PFSK-1 (cell line): ENCODE data around the gene VILL.

Source experiments
- FOXP2 ChIP-seq: optimal IDR thresholded peaks from 2 replicates; pipeline ENCODE3; 2011; ENCODE audit warnings: borderline replicate concordance, control low read depth, inconsistent platforms; ENCODE audit not compliant: insufficient read depth; ENCODE audit errors: extremely low read length, extremely low read depth
- POLR2AphosphoS5 ChIP-seq: IDR thresholded peaks from 2 replicates; pipeline ENCODE4 v1.6.1; 2012; ENCODE audit warnings: low read depth, mild to moderate bottlenecking, control low read depth, low read length, moderate library complexity
- SIN3A ChIP-seq: IDR thresholded peaks from 2 replicates; pipeline ENCODE4 v1.6.1; 2012; ENCODE audit warnings: mild to moderate bottlenecking, low read length, moderate library complexity, borderline replicate concordance; ENCODE audit not compliant: insufficient read depth
- TAF1 ChIP-seq: IDR thresholded peaks from 2 replicates; pipeline ENCODE4 v1.6.1; 2012; ENCODE audit warnings: low read length, control low read depth, borderline replicate concordance; ENCODE audit not compliant: insufficient read depth
- TF ChIP-seq, protein P1 (sequence below), 2 experiments: IDR thresholded peaks; 2 replicates each; pipeline versions ENCODE4 v1.6.1 to v1.8.0; 2011 to 2012; ENCODE audit warnings: low read depth in 2 of 2, low read length in 2 of 2, control low read depth in 1 of 2, inconsistent platforms in 1 of 2, mild to moderate bottlenecking in 1 of 2, moderate library complexity in 1 of 2; ENCODE audit not compliant: insufficient read depth in 1 of 2

Gene VILL

DNA sequence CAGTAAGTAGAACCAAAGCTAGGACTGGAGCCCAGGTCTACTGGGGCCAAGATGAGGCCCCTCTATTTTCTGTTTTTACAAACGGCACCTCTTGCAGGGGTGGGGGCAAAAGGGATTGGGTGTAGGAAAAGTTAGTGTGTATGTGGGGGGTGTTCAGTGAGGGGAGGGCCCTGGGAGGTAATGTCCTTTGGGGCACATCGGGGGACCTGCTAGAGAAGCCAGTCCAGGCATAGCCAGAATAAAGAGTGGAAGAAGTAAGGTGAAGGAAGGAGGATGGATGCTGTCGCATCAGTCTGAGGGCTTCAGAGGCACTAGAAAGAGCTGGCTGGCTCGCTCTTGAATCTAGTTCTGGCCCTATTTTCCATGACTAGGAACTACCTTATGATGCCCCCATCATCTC lies 36.3 kb downstream of the VILL start:
- TF ChIP-seq POLR2AphosphoS5, result no peak

DNA sequence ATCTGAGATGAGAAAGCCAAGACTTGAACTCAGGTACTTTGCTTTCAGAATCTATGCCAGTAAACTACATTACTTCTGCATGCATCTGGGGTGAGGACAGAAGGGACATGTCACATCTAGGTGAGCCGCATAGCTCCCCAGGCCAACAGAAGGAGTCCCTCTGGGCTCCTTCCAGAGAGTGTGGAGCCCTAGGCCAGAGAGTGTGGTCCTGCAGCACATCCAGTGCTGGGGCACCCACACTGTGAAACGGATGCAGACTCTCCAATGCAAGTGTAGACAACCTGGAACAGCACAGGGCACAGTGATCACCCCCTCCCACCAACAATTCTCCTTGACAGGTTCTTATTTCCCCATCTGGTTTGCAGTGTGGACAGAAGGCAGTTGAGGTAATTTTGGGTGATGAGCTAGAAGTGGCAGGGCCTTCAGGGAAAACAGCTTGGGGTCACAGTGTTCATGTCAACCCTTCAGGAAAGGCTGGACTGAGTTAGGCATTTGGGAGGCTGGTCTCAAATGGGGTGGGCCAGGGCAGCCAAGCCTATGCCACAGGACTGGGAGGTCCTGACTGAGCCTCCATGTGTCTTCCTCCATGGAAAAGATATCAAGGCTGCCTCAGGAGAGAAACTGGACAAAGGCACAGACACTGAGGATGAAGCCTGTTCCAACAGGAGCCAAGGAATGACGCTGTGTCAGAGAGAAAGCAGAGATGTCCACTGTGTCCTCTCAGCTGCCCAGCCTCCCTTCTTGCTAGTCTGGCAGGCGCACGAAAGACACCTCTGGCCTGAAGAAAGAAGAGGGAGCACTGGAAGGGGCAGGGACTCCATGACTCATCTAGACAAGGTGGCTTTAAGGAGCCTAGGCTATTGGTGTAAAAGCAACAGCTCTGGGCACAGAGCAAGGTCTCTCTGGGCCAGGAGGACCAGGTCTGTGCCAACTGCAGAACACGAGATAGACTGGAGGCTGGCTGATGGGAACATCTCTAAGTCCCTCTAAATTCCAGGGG lies 37.2 kb downstream of the VILL start:
- TF ChIP-seq, protein P1, sequence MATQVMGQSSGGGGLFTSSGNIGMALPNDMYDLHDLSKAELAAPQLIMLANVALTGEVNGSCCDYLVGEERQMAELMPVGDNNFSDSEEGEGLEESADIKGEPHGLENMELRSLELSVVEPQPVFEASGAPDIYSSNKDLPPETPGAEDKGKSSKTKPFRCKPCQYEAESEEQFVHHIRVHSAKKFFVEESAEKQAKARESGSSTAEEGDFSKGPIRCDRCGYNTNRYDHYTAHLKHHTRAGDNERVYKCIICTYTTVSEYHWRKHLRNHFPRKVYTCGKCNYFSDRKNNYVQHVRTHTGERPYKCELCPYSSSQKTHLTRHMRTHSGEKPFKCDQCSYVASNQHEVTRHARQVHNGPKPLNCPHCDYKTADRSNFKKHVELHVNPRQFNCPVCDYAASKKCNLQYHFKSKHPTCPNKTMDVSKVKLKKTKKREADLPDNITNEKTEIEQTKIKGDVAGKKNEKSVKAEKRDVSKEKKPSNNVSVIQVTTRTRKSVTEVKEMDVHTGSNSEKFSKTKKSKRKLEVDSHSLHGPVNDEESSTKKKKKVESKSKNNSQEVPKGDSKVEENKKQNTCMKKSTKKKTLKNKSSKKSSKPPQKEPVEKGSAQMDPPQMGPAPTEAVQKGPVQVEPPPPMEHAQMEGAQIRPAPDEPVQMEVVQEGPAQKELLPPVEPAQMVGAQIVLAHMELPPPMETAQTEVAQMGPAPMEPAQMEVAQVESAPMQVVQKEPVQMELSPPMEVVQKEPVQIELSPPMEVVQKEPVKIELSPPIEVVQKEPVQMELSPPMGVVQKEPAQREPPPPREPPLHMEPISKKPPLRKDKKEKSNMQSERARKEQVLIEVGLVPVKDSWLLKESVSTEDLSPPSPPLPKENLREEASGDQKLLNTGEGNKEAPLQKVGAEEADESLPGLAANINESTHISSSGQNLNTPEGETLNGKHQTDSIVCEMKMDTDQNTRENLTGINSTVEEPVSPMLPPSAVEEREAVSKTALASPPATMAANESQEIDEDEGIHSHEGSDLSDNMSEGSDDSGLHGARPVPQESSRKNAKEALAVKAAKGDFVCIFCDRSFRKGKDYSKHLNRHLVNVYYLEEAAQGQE (IDR thresholded peaks at IDR 0.05; ENCODE audit: insufficient read depth in 1 of 2, low read depth in 2 of 2, low read length in 2 of 2), result no peak
- TF ChIP-seq TAF1, result no peak
- no peak for TF ChIP-seq SIN3A

DNA sequence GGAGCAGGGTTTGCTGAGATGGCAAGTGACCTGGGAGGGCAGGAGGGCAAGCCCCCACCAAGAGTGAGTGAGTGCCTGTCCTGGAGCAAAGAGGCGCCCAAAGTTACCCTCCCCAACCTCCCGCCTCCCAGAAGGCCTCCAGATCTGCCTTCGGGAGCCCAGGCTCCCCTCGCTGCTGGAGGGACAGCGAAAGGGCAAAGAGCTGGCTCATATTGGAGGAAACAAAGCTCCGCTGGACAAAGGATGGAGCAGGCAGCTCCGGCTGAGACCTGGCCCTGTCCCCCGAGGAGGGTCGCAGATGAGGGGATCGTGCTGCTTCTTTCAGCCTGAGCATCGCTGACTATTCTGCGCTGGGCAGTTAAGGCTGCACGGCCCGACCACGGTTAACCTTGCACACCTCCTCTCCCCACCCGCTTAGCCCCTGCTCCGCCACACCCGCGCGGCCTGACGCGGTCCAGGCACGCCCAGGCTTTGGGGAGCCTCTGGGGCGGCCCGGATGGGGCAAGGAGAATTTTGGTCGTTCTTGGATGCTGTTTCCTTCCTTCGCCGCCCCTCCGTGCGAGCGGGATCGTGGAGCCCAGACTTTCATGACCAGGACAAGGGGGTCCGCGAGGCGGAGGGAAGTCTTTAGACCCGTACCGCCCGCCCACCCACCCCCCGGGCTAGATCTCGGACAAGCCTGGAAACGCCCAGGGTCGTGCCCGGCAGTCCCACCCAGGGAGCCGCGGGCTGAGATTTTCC lies 38.2 kb downstream of the VILL start:
- TF ChIP-seq TAF1 (no peak), POLR2AphosphoS5 (no peak), SIN3A (no peak), FOXP2 (no peak)
- TF ChIP-seq, protein P1 (IDR thresholded peaks at IDR 0.05; ENCODE audit: insufficient read depth in 1 of 2, low read depth in 2 of 2, low read length in 2 of 2), result no peak

DNA sequence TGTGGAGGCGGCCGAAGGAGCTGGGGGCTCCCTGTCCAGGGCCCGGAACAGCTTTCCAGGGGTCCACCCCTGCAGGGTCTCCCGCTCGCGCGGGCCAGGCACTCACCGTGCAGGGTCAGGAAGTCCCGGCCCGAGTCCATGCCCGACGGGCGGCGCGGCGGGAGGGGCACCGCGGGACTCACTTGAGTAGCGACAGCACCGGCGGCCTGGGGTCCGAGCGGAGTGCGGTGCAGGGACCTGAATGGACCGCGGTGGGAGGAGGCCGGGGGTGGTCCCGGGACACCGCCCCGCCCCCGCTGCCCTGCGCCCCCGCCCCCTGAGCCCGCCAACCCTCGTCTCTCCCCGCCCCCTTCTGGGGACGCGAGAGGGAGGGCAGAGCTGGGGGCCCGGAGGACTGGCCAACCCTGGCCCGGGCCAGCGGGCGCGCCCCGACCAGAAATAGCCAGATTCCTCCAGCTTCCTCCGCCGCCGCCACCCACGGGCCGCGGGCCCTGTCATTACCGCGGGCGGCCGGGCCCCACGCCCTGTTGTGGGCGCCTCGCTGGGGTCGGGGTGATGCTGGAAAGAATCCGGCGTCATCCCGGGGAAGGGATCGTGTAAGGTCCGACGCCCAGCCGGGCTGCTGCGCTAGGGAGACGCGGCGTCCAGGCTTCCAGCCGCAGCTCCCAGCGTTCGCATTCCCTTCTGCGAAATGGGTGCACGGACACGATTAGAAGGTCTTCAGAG lies 39.0 kb downstream of the VILL start, which contains the start of gene PLCD1:
PLCD1 (minus strand) TSS at position 243 of the 726 bp plus-strand sequence; CDS start at position 140, 103 bp downstream.
- TF ChIP-seq SIN3A (no peak), POLR2AphosphoS5 (0 out of 2 replicates have a peak, but pooled peaks have one; percentile 42)

DNA sequence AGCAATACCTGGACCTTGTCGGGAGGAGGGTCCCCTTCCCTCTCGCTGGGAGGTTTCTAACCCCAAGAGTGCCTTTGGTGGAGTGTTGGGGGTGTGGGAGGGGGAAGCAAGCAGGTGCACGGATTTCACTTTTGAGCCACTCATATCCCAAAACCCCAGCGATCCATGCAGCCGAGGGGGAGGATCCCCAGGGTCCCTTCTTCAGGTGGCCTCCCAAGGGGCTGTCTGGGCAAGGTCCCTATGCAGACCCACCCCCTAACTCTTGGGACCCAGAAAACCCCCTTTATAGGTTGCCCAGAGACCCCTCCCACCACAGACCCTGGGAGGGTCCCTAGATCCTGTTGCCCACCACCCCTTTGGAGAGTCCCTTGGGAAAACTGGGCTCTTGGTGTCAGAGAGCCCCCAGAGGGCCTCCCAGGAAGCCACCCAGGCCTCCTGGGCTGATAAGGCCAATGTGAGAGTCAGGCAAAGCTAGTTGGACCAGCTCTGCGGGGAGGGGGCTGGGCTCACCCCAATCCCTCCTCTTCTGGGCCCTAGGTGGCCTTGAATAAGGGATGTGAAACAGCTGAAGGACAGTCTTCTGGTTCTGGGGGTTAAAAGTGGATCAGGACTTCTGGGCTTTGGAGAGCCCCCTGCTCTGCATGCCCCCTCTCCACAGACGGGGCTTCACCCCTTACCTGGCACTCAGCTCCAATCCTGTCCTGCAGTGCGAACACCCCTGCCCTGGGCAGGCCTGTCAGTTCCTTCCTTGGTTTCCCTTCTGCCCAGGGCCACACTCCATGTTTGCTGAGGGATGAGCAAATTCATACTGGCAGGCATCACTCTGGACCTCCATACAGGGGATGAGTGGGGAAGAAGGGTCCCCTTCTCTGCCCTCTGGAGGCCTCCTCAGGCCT lies 39.8 kb downstream of the VILL start:
- TF ChIP-seq TAF1 (no peak), FOXP2 (no peak), POLR2AphosphoS5 (no peak), SIN3A (no peak)
- TF ChIP-seq, protein P1 (IDR thresholded peaks at IDR 0.05; ENCODE audit: insufficient read depth in 1 of 2, low read depth in 2 of 2, low read length in 2 of 2), result no peak
